Stimulated activated CD4-positive, alpha-beta T cell treated with anti-CD3 and anti-CD28 coated beads, Interleukin-4, amount 100 ng/mL, for 4 hours (primary cell): ENCODE results near the gene TRMT2A.

Experiments
- DNase-seq, 2 experiments: peaks; one replicate each; pipeline ENCODE4 v3.0.0-alpha.2; 2020

The TRMT2A gene

GRCh38 chr22:20099099-20099711 lies 17.8 kb downstream of the TRMT2A start:
- DNase-seq: no peak

DNA sequence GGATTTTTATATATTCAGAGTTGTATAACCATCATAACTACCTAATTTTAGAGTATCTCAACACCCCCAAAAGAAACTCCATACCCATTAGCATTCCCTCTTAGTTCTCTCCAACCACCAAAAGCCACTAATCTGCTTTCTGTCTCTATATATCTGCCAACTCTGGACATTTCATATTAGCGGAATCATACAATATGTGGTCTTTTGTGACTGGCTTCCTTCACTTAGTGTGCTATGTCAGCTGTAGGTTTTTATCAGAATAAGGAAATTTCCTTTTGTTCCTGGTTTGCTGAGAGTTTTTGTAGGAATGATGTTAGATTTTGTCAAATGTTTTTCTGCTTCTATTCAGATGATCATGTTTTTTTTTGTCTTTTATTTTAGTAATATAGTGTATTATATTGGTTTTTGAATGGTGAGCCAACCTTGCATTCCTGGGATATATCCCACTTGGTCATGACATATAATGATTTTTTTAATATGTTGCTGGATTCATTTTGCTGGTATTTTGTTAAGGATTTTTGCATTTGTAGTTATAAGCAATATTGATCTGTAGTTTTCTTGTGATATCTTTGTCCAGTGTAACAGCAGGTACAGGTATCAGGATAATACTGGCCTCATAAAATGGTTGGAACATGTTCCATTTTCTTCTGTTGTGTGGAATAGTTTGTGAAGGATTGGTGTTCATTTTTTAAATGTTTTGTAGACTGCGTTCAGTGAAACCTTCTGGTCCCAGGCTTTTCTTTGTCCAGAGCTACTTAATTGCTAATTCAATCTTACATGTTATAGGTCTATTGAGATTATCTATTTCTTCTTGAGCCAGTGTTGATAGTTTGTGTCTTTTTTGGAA lies 20.2 kb downstream of the TRMT2A start:
- DNase-seq: no peak

- peak in 1 of 2 experiments; percentile 40 for DNase-seq
These were observed 21.5 kb downstream of the TRMT2A start for GRCh38 chr22:20095521-20095920.

- no peak for DNase-seq
These were observed 22.7 kb downstream of the TRMT2A start for GRCh38 chr22:20094197-20094807.

GRCh38 chr22:20093418-20094196 lies 23.4 kb downstream of the TRMT2A start:
- no peak for DNase-seq

DNA sequence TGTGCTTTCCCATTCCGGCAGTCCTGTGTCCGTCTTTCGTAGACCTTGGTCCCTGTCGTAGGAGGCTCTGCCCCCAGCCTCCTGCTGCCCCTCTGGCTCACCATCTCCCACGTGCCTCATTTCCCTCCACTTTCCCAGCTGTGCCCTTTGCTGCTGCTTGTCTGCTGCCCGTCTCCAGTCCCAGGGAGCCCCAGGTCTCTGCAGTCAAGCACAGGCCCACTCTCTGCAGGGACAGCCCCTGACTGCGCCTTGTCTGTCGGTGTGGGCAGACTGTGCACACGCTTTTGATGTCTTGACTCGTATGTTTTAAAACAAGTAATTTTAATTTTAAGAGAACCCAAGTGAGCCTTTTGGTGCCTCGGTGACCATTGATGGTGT lies 24.6 kb downstream of the TRMT2A start:
- no peak for DNase-seq

DNA sequence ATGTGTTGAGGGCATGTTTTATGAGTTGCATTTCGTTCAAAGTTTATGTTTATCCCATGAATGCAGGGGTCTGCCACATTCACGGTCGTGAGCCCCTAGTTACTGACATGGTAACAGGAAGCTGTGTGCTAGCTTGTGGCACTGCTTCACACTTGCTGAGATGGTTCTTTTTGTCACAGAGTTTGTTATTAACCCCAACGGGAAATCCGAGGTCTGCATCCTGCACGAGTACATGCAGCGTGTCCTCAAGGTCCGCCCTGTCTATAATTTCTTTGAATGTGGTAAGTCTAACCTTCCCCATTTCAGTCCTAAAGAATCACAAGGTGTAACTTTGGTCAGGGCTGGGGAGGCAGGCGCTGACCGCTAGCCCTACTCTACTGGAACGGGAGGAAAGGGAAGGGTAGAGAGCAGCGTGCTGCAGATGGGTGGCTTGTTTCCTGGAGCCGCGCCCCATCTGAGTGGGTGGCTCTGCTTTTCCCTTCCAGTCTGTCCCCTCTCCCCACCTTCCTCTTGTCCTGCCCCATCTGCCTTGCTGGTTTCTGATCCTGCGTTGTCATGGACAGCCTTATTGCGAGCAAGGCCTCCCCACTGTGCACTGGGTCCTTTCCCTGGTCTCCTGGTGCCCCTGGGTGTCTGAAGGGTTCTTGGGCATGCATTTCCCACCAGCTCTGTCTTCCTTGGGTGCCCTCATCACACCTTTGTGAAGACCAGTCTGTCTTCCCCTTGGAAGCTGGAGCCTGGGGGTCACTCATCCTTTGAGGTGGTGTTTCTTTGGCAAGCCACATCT lies 25.1 kb downstream of the TRMT2A start:
- DNase-seq: no peak

DNA sequence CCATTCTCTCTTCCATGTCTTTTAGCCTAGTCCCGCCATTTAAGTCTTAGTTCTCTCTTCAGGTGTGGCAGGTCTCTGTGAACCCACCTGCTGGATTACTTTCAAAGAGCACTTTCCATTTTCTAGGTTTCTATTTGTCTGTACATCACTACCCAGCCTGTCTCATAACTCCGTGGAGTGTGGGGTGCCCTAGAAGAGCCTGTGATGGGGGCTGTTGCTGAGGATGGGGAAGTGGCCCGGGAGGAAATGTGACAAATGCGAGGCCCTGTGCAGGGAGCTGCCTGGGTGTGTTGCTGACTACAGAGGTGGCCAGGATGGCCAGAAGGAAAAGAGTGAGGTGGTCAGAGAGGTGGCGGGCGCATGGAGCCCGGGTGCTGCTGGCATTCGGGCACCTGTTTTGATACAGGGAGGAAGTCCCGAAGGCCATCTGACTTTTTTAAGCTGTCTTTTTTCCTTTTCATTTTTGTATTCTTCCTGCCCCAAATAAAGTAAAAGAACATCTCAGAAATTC lies 26.2 kb downstream of the TRMT2A start:
- DNase-seq: no peak

DNA sequence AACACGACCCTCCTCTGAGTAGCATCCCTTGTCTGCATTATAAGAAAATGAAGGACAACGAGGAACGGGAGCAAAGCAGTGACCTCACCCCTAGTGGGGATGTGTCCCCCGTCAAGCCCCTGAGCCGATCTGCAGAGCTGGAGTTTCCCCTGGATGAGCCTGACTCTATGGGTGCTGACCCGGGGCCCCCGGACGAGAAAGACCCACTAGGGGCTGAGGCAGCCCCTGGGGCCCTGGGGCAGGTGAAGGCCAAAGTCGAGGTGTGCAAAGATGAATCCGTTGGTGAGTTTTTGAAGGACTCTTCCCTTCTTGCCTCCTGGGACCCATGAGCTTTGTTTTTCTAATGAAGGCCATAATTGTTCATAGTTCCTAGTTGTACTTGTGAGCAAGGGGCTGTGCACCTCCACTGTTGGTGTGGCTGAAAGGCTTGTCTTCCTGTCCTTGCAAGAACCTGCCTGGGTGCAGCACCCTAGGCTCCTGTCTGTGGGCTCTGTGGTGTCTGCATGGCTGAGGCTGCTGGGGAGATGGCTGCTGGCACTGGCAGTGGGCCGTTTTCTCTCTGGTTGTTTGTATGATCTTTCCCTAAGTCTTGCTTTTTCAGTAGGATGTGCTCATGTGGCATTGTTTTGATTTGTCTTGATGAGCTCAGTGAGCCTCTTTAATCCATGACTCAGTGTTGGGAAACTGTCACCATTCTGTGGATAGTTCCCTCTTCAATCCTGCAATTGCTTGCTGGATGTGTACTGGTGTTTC lies 26.9 kb downstream of the TRMT2A start:
- DNase-seq: no peak

DNA sequence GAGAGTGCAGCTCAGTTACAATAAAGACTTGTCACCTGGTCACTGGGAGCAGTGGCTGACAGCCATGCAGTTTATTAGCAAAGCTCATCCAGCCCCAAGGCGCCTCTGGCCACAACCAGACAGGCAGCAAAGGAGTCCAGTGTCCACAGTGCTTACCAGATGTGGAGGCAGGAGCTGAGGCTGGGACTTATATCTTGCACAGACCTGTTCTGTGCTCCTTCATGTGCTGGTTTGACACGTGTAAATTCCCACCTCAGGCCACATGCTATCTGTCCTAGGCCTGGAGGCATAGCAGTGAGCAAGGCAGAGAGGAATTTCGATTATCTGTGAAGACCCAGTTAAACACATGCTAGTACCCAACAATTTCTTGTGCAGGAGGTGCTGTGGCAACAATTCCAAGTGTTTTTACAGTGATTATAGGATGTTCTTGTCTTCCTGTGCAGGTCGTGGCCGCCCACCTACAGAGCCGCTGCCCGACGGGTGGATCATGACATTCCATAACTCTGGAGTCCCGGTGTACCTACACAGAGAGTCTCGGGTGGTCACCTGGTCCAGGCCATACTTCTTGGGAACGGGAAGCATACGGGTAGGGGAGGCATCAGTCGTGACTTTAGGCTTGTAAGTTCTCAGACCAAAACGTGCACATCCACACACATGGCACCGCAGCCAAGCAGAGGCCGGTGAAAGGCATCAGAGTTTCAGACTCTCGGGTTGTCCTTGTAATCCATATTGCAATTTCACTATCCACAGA lies 27.6 kb downstream of the TRMT2A start:
- no peak for DNase-seq

- DNase-seq: no peak
These were observed 28.8 kb downstream of the TRMT2A start for GRCh38 chr22:20088263-20088648.

DNA sequence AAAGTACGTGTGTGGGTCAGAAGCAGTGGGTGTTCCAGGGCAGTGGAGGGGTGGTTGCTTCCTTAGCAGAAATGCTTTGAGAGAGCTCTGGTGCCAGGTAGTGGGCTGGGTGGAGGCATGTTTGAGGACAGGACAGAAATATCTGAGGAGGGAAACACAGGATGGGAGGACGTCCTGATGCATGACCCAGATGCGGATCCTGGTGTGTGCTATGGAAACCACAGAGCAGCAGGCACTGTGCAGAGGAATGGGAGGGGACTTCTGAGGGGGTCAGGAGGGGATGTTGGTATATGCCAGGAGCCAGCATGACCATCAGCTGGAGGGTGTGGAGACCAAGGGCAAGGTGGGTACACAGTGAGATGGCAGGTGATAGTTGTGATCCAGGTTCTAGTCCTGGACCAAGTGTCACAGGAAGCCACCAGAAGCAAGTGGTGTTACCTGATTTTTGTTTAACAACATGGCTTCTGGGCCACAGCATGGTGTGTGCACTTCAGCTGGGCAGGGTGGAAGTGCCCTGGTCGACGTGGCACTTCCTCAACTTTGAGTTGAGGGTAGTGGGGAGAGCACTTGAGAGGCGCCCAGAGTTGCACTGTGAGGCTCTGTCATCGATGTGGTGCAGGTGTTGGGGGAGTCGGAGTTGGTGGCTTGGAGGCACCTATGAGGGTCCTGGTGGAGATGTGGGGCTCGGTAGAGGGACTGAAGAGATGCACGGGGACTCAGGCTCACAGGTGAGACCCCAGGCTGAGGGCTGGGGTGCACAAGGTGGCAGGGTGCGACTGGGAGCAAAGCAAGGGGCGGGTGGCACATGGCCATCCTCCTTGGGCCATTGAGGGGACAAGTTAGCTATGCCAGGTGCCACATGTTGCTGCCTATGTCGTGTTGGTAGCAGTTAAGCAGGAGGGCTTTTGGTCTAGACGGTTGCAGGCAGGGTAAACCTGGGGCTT lies 29.4 kb downstream of the TRMT2A start:
- DNase-seq: no peak

GRCh38 chr22:20086763-20087162 lies 30.3 kb downstream of the TRMT2A start:
- DNase-seq: no peak

DNA sequence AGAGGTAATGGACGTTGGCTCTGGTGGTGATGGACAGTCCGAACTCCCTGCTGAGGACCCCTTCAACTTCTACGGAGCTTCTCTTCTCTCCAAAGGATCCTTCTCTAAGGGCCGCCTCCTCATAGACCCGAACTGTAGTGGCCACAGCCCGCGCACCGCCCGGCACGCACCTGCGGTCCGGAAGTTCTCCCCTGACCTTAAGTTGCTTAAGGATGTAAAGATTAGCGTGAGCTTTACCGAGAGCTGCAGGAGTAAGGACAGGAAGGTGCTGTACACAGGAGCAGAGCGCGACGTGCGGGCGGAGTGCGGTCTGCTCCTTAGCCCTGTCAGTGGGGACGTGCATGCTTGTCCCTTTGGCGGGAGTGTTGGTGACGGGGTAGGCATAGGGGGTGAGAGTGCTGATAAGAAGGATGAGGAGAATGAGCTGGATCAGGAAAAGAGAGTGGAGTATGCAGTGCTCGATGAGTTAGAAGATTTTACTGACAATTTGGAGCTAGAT lies 30.9 kb downstream of the TRMT2A start:
- no peak for DNase-seq

DNA sequence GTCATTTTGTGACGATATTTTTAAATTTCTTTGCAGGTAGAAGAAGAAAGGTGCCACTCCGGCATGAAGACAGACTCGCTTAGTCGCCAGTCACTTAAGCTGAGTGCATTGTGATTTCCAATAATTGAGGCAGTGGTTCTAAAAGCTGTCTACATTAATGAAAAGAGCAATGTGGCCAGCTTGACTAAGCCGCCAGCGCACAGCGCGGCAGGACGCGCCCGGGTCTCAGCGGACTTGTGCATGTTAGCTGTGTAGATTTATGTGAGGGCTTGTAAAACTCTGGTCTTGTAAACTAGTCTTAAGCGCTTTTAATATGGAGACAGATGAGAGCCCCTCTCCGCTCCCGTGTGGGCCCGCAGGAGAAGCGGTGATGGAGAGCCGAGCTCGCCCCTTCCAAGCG lies 31.4 kb downstream of the TRMT2A start:
- DNase-seq: no peak

DNA sequence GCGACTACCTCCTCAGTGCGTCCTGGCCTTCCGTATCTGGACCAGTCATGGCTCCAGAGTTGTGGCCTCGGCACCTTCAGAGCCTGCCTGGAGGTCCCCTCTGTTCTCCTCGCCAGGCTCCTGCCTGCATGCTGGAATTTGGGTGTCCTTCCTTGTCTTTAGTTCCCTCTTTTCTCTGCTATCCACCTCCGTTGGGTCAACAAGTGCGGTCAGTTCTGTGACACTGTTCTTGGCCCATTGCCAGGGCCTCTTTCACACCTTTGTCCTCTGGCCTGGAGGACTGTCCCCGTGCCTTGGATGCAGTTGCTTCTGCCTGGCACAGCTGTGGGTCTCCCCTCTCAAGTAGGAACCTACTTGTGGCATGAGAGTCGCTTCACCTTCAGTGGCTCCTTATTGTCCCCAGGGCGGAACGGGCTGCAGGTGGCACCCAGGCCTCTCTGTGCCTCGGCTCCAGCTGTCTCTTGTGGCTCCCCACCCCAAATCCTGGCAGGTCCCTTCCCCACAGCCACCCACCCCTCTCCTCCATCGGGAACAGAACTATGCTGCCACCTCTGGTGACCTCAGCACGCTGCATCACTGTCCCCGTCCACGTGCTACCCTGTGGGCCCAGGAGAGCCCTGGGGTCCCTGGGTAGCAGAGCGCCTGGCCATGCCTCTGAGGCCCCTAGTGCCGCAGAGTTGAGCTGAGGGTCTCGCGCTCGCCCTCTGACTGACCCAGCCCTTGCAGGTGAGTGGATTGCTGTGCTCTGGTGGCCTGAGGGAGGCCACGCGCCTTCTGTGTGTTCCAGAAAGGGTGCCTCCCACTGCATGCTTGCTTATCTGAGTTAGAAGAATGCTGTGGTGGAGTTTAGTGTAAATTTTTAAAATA lies 32.2 kb downstream of the TRMT2A start:
- no peak for DNase-seq

DNA sequence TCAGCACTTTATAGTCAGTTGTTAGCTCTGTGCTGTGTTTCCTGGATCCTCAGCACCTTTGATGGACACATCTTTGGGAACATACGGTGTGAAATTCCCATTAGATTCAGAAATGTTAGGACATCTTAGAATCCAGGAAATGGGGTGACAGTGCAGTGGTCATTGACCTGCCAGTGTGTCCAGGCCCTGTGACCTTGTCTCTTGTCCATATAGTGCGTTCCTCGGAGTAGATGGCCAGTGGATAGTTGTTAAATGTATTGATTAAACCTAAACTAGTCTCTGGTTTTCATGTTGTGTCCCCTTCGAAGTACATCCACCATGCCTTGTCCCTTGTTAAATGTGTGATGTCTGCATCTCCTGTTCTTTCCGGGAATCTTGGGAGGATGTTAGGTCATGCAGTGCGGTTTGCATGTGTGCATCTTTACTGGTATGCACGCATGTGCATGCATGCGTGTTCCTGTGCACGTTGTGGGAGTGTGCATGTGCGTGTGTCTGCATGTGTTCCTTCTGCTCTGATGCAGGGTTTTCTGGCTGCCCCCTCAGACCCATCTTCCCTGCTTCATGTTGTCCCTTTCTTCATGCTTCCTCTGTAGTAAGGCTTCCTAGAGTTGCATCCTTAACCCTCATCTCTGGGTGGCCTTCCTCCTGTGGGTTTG lies 33.0 kb downstream of the TRMT2A start:
- no peak for DNase-seq
